ENCODE data around the gene UBAP2L. TPM values are rescaled to one million over a fixed set of nuclear protein-coding genes. Genes with fewer than 3 reads are reported as not detected.

UBAP2L gene
- total and polyA plus RNA-seq, 10 of the 15 experiments (the other 5 are each of a cell fraction or from before 2014, with no cell fraction given): 49.9 to 198 (median 152) TPM

- peak; percentile 89 for FAIRE-seq
- POLR2A ChIA-PET: interaction anchor here (0.5 to 3.9 kb wide), 12 partner anchors 15 to 486 kb away, joined by 3 to 20 read pairs (median 5); partner anchors contain the start of genes RPS27 and UBAP2L
- no peak overlapping the region for H2AFZ ChIP-seq (ENCODE audit: control insufficient read depth, low read depth, low read length)
These were observed 38.8 kb upstream of the UBAP2L start for GRCh38 chr1:154181944-154182343.

More at GRCh38 chr1:154181944-154182343, 38.8 kb upstream of the UBAP2L start:
- in situ Hi-C loops (cut with MboI) (loop anchor here (10.0 kb wide), 1 partner anchor 153 kb away; no protein-coding TSS in a partner anchor), intact Hi-C loops (cut with micrococcal nuclease; ENCODE audit: unreplicated experiment) (loop anchor here (2.0 to 5.0 kb wide), 2 partner anchors 39 to 190 kb away; partner anchors contain the start of genes RPS27 and UBAP2L)
- BruUV-seq (replicated peaks): no TSS peak
- TF ChIP-seq SIN3A (IDR thresholded peaks at IDR 0.05; ENCODE audit: low read depth, low read length) (no peak), BCL11A (IDR thresholded peaks at IDR 0.05; ENCODE audit: low read depth, low read length) (0 out of 2 replicates have a peak, but pooled peaks have one; percentile 19), TCF7 (IDR thresholded peaks at IDR 0.05; ENCODE audit: borderline replicate concordance) (no peak), GATAD2B (conservative IDR thresholded peaks at IDR 0.05; ENCODE audit: low read depth) (0 out of 2 replicates have a peak, but pooled peaks have one; percentile 28), MTA3 (IDR thresholded peaks at IDR 0.05; ENCODE audit: borderline replicate concordance, low read length) (no peak), TCF12 (IDR thresholded peaks at IDR 0.05; ENCODE audit: low read depth, low read length) (0 out of 2 replicates have a peak, but pooled peaks have one; percentile 79), SMARCA5 (IDR thresholded peaks at IDR 0.05) (no peak), YY1 (IDR thresholded peaks at IDR 0.05; ENCODE audit: low read depth, low read length) (no peak), EGR1 (IDR thresholded peaks at IDR 0.05; ENCODE audit: borderline replicate concordance in 1 of 2, low read depth in 2 of 2, low read length in 2 of 2) (peak in 1 of 2 experiments; percentile 74; a peak in 2 of 3 replicates), SUPT20H (IDR thresholded peaks at IDR 0.05; ENCODE audit: borderline replicate concordance, control insufficient read depth, low read depth, low read length) (no peak), ZNF622 (IDR thresholded peaks at IDR 0.05) (peak; percentile 22; the same call in 1 of the 2 replicates), NR2F1 (conservative IDR thresholded peaks at IDR 0.05) (no peak), CREB1 (IDR thresholded peaks at IDR 0.05; ENCODE audit: low read depth) (peak; percentile 71; the same call in 1 of the 2 replicates), POLR2AphosphoS5 (IDR thresholded peaks at IDR 0.05; ENCODE audit: low read length) (peak; percentile 44; the same call in 1 of the 2 replicates), FOXK2 (IDR thresholded peaks at IDR 0.05) (no peak), ZNF274 (IDR thresholded peaks at IDR 0.05; ENCODE audit: insufficient read depth, insufficient read length) (no peak), CREM (IDR thresholded peaks at IDR 0.05; ENCODE audit: low read depth) (peak; percentile 57; the same call in 1 of the 2 replicates), SPI1 (IDR thresholded peaks at IDR 0.05; ENCODE audit: borderline replicate concordance, insufficient read depth, low read depth, low read length) (no peak), JUND (IDR thresholded peaks at IDR 0.05; ENCODE audit: low read depth, low read length) (no peak), CEBPB (IDR thresholded peaks at IDR 0.05; ENCODE audit: borderline replicate concordance in 1 of 2, low read depth in 2 of 2, low read length in 2 of 2) (no peak)
- TF ChIP-seq, protein P1, sequence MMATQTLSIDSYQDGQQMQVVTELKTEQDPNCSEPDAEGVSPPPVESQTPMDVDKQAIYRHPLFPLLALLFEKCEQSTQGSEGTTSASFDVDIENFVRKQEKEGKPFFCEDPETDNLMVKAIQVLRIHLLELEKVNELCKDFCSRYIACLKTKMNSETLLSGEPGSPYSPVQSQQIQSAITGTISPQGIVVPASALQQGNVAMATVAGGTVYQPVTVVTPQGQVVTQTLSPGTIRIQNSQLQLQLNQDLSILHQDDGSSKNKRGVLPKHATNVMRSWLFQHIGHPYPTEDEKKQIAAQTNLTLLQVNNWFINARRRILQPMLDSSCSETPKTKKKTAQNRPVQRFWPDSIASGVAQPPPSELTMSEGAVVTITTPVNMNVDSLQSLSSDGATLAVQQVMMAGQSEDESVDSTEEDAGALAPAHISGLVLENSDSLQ (IDR thresholded peaks at IDR 0.05): peak; percentile 25; the same call in 1 of the 2 replicates
- TF ChIP-seq, protein P2, sequence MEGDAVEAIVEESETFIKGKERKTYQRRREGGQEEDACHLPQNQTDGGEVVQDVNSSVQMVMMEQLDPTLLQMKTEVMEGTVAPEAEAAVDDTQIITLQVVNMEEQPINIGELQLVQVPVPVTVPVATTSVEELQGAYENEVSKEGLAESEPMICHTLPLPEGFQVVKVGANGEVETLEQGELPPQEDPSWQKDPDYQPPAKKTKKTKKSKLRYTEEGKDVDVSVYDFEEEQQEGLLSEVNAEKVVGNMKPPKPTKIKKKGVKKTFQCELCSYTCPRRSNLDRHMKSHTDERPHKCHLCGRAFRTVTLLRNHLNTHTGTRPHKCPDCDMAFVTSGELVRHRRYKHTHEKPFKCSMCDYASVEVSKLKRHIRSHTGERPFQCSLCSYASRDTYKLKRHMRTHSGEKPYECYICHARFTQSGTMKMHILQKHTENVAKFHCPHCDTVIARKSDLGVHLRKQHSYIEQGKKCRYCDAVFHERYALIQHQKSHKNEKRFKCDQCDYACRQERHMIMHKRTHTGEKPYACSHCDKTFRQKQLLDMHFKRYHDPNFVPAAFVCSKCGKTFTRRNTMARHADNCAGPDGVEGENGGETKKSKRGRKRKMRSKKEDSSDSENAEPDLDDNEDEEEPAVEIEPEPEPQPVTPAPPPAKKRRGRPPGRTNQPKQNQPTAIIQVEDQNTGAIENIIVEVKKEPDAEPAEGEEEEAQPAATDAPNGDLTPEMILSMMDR (IDR thresholded peaks at IDR 0.05 in 2 of 3, conservative IDR thresholded peaks at IDR 0.05 in 1 of 3; ENCODE audit: control insufficient read depth in 2 of 3, extremely low read depth in 1 of 3, insufficient read depth in 1 of 3, low read depth in 3 of 3, low read length in 3 of 3): no peak
- ChIA-PET CTCF (interaction anchor here (0.8 to 1.9 kb wide), 6 partner anchors 18 to 903 kb away, joined by 3 to 12 read pairs (median 4); no protein-coding TSS in a partner anchor), RAD21 (ENCODE audit: unreplicated experiment) (interaction anchor here (1.4 to 3.3 kb wide), 2 partner anchors 23 to 153 kb away, joined by 6 to 30 read pairs; no protein-coding TSS in a partner anchor), SMC1A (ENCODE audit: uncharacterized antibody, unreplicated experiment) (interaction anchor here (0.7 to 4.1 kb wide), 3 partner anchors 24 to 191 kb away, joined by 3 to 22 read pairs (median 3); no protein-coding TSS in a partner anchor)
- ATAC-seq (no peak), DNase-seq (ENCODE audit: low read depth, low spot score) (no peak)
- H3K4me1 ChIP-seq (ENCODE audit: control insufficient read depth, insufficient read depth, low read length): peaks cover 14% of the 10 kb centered on the region
- peaks cover 61% of the 10 kb centered on the region for H3K79me2 ChIP-seq (ENCODE audit: control insufficient read depth, insufficient read depth, low read length)
- no peaks in the 10 kb centered on the region for H3K9me3 ChIP-seq (replicated peaks; ENCODE audit: control insufficient read depth, insufficient read depth, low read length)
- peak overlapping the region; percentile 96 for H3K9ac ChIP-seq (ENCODE audit: control insufficient read depth, insufficient read depth, low read length)
- WGBS (ENCODE audit: insufficient coverage, insufficient replicate concordance, low lambda C conversion rate, missing lambda C conversion rate): 2% methylated on average over 6 of the region's 6 CpGs
- H4K20me1 ChIP-seq (ENCODE audit: control insufficient read depth, insufficient read depth): peaks cover 36% of the 10 kb centered on the region
- H3K36me3 ChIP-seq (ENCODE audit: control insufficient read depth in 2 of 2, insufficient read depth in 2 of 2, low read length in 1 of 2): peaks cover 0 to 20% of the 10 kb centered on the region in 2 experiments; a peak in 2 of 4 replicates
- peak overlapping the region; percentile 99 for H3K4me3 ChIP-seq
- H3K27me3 ChIP-seq (replicated peaks in 1 of 2; ENCODE audit: control insufficient read depth in 2 of 2, insufficient read depth in 2 of 2, low read length in 1 of 2): no peaks in the 10 kb centered on the region
- peak overlapping the region; percentile 91 for H3K4me2 ChIP-seq (ENCODE audit: control insufficient read depth, insufficient read depth)
- H3K27ac ChIP-seq (ENCODE audit: control insufficient read depth, insufficient read depth): peak overlapping the region; percentile 94
